Testis (tissue), 3 donors: ENCODE results near the gene CCDC18. TPM values are rescaled to one million over a fixed set of nuclear protein-coding genes. Genes with fewer than 3 reads are reported as not detected.

Experiments used
- DNase-seq: peaks from one replicate; pipeline ENCODE4 v3.0.0-alpha.2; 2019
- H3K27ac ChIP-seq, 2 donors: fragments of 200-600 bp; sonication (generic); one replicate each; pipeline ENCODE4 v1.5.1; 2019
- H3K27me3 ChIP-seq: fragments of 200-600 bp; sonication (generic); one replicate; pipeline ENCODE4 v1.5.1; 2019
- H3K36me3 ChIP-seq: fragments of 200-600 bp; sonication (generic); one replicate; pipeline ENCODE4 v1.5.1; 2017; ENCODE audit warnings: low read depth; ENCODE audit errors: missing control alignments
- H3K4me1 ChIP-seq: fragments of 200-600 bp; sonication (generic); one replicate; pipeline ENCODE4 v1.5.1; 2019
- H3K4me3 ChIP-seq, 2 donors: fragments of 200-600 bp; sonication (generic); one replicate each; pipeline ENCODE4 v1.5.1; 2017 to 2019
- H3K9me3 ChIP-seq: fragments of 200-600 bp; sonication (generic); one replicate; pipeline ENCODE4 v1.5.1; 2017
- POLR2A ChIP-seq: fragments of 450-650 bp; IDR thresholded peaks from one replicate; pipeline ENCODE4 v1.6.1; 2017; ENCODE audit warnings: antibody characterized with exemption, mild to moderate bottlenecking, moderate library complexity
- WGBS, 2 donors: methylation state at CpG; one replicate each; pipeline ENCODE4 v1.1.5; 2018; 5-methylcytosine and 5-hydroxymethylcytosine counted together
- intact Hi-C: fragments of 100-400 bp; cut with DNase I; formaldehyde crosslinking; loops from one replicate; pipeline ENCODE4 v1.15.1; 2023; ENCODE audit warnings: low total_unique reads
- polyA plus RNA-seq: library from polyadenylated mRNA; stranded (reverse); fragments of 350-450 nt; fragmentation: Illumina TruSeq; extraction: RNeasy Lipid Tissue Mini Kit (QIAGEN cat#74804); gene quantifications from one replicate; pipeline ENCODE4 v1.2.3, GENCODE V29; 2014; ENCODE audit warnings: low read depth, low replicate concordance; ENCODE audit not compliant: insufficient read depth
- total RNA-seq, 2 donors: library from RNA; depleted of rRNA; stranded (reverse); fragments of >200 nt; gene quantifications; one replicate each; pipeline ENCODE4 v1.2.3, GENCODE V29; 2016
- TF ChIP-seq, protein P1 (sequence below), 3 experiments: fragments of 450-650 bp in 2 of 3; fragments of 200-600 bp in 1 of 3; sonication (generic) in 1 of 3; IDR thresholded peaks; one replicate each; pipeline ENCODE4 v1.5.1; 2016 to 2019; ENCODE audit warnings: antibody characterized with exemption in 3 of 3, mild to moderate bottlenecking in 2 of 3, moderate library complexity in 1 of 3

Gene CCDC18
- total and polyA plus RNA-seq, 3 donors from 2014 or later, result 3.9 to 38.3 (median 19.4) TPM

DNA sequence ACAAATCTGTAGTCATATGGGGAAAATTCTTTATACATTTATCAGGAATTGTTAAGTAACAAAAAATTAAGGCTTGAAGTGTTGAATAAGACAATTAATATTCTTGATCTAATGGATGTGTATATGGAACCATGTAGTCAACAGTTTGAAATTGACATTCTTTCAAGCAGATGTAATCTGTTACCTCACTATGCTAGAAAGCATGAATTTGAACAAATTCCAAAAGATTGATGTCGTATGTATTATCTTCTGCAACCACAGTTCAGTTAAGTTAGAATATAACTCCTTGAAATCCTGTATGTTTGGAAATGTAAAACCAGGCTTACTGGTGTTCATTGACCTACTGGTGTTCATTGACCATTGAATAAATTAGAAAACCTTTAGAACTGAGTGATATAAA, 16.1 kb downstream of the CCDC18 start:
- TF ChIP-seq, protein P1, sequence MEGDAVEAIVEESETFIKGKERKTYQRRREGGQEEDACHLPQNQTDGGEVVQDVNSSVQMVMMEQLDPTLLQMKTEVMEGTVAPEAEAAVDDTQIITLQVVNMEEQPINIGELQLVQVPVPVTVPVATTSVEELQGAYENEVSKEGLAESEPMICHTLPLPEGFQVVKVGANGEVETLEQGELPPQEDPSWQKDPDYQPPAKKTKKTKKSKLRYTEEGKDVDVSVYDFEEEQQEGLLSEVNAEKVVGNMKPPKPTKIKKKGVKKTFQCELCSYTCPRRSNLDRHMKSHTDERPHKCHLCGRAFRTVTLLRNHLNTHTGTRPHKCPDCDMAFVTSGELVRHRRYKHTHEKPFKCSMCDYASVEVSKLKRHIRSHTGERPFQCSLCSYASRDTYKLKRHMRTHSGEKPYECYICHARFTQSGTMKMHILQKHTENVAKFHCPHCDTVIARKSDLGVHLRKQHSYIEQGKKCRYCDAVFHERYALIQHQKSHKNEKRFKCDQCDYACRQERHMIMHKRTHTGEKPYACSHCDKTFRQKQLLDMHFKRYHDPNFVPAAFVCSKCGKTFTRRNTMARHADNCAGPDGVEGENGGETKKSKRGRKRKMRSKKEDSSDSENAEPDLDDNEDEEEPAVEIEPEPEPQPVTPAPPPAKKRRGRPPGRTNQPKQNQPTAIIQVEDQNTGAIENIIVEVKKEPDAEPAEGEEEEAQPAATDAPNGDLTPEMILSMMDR (IDR thresholded peaks at IDR 0.05), result no peak
- no peak for TF ChIP-seq POLR2A
- 77 to 97% methylated on average over 1 of the region's 1 CpG for WGBS, 2 donors
- H3K9me3 ChIP-seq, result no peaks in the 10 kb centered on the region
- DNase-seq, result no peak
- intact Hi-C loops, result loop anchor here (5.0 kb wide), 1 partner anchor 51 kb away; no protein-coding TSS in a partner anchor
- no peak overlapping the region for H3K4me3 ChIP-seq
- H3K36me3 ChIP-seq, result no peaks in the 10 kb centered on the region
- H3K27ac ChIP-seq, result no peak overlapping the region
- H3K4me1 ChIP-seq, result no peaks in the 10 kb centered on the region
- H3K27me3 ChIP-seq, result no peaks in the 10 kb centered on the region

GRCh38 chr1:93199150-93199549, 18.6 kb downstream of the CCDC18 start:
- Histone ChIP-seq H3K27ac (no peak overlapping the region), H3K27me3 (no peaks in the 10 kb centered on the region), H3K4me1 (no peaks in the 10 kb centered on the region), H3K36me3 (no peaks in the 10 kb centered on the region), H3K9me3 (no peaks in the 10 kb centered on the region), H3K4me3 (no peak overlapping the region)
- intact Hi-C loops, result loop anchor here (5.0 kb wide), 1 partner anchor 48 kb away; no protein-coding TSS in a partner anchor
- 90 to 99% methylated on average over 3 to 9 of the region's 9 CpGs for WGBS, 2 donors
- TF ChIP-seq, protein P1 (IDR thresholded peaks at IDR 0.05), result no peak
- TF ChIP-seq POLR2A, result no peak
- DNase-seq, result no peak

- no peak overlapping the region for H3K4me3 ChIP-seq
- H3K9me3 ChIP-seq, result no peaks in the 10 kb centered on the region
- H3K27me3 ChIP-seq, result no peaks in the 10 kb centered on the region
- DNase-seq, result no peak
- TF ChIP-seq, protein P1 (IDR thresholded peaks at IDR 0.05), result no peak
- 91 to 96% methylated on average over 6 of the region's 6 CpGs for WGBS, 2 donors
- H3K4me1 ChIP-seq, result no peaks in the 10 kb centered on the region
- H3K27ac ChIP-seq, result no peak overlapping the region
- H3K36me3 ChIP-seq, result no peaks in the 10 kb centered on the region
- intact Hi-C loops, result no loop called here
Measured at GRCh38 chr1:93200086-93200620, 19.6 kb downstream of the CCDC18 start.

DNA sequence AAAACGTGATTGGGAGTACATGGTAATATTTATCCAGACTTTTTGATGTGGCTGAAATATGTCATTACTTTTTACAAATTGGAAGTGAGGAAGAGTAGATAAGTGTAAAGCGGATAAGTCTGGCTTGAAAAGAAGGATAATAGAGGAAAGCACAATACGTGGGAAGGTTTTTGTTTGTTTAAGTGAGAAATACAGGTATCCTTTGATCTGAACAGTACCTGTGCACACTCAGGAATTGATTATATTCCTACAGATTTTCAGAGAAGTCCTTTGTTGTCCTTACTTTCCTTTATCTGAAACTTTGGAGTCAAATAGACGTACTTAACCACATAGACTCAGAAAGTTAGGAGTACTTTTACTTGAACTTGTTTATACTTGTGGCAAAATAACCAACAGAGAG, 20.2 kb downstream of the CCDC18 start:
- Histone ChIP-seq H3K4me1 (no peaks in the 10 kb centered on the region), H3K9me3 (no peaks in the 10 kb centered on the region), H3K4me3 (no peak overlapping the region), H3K36me3 (no peaks in the 10 kb centered on the region), H3K27ac (no peak overlapping the region), H3K27me3 (no peaks in the 10 kb centered on the region)
- DNase-seq, result no peak
- WGBS, 2 donors, result 95% methylated on average over 4 of the region's 4 CpGs
- TF ChIP-seq POLR2A, result no peak
- TF ChIP-seq, protein P1 (IDR thresholded peaks at IDR 0.05), result no peak
- intact Hi-C loops, result no loop called here

DNA sequence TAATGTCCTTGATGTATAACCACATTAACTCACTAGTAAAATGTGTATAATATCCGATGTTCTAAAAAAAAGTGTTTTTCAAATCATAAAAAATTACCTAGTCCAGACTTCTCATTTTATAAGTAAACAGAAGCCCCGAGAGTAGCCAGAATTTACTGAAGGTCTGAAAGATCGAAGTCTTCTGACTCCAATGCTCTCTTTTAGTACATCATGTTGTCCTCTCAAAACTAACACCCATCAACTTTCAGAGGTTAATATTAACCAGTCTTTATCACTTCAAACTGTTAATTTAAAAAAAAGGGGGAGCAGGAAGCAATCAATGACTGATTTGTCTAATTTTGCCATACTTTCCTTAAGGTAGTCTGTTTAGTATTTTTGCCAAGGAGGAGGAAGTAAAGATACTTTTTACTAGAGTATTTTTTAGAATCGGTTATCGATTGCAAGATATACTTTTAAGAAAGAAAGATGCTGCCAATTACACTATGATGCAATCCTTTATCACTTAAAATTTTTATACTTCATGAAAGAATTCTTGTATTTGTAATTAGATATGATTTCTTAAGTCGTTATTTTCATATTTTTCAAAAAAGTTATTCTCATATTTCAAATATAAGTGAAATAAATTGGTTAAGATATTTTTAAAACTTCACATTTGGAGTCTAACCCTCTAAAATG, 25.5 kb downstream of the CCDC18 start:
- H3K27me3 ChIP-seq, result no peaks in the 10 kb centered on the region
- H3K4me3 ChIP-seq, result no peak overlapping the region
- no peak for DNase-seq
- WGBS, 2 donors, result 91 to 95% methylated on average over 6 of the region's 6 CpGs
- no peak overlapping the region for H3K27ac ChIP-seq
- intact Hi-C loops, result no loop called here
- TF ChIP-seq, protein P1 (IDR thresholded peaks at IDR 0.05), result no peak
- TF ChIP-seq POLR2A, result no peak
- no peaks in the 10 kb centered on the region for H3K36me3 ChIP-seq
- H3K9me3 ChIP-seq, result no peaks in the 10 kb centered on the region
- no peaks in the 10 kb centered on the region for H3K4me1 ChIP-seq
